ENCODE results near the gene CEP162. TPM values are rescaled to one million over a fixed set of nuclear protein-coding genes. Genes with fewer than 3 reads are reported as not detected.
"Not testable (repeated sequence)": the region's sequence is repeated elsewhere in the genome, so short reads cannot be mapped to it uniquely, and the experiment has no call there.

The CEP162 gene
- total RNA-seq, 2 donors from 2014 or later, result 3.5 to 5.6 TPM

GRCh38 chr6:84253380-84253779 lies 25.9 kb upstream of the CEP162 start:
- Mint-ChIP-seq H3K36me3 (ENCODE audit: insufficient read depth in 2 of 2) (no peaks in the 10 kb centered on the region), H3K4me3 (no peak overlapping the region), H3K9me3 (no peaks in the 10 kb centered on the region), H3K27ac (no peak overlapping the region), H3K4me1 (ENCODE audit: low read depth) (no peaks in the 10 kb centered on the region), H3K27me3 (ENCODE audit: low read depth) (peaks cover 23% of the 10 kb centered on the region)
- no peak for DNase-seq
- no peak for ATAC-seq (replicated peaks in 1 of 2)

- Mint-ChIP-seq H3K36me3 (ENCODE audit: insufficient read depth in 2 of 2) (no peaks in the 10 kb centered on the region), H3K4me3 (no peak overlapping the region), H3K9me3 (no peaks in the 10 kb centered on the region), H3K4me1 (ENCODE audit: low read depth) (no peaks in the 10 kb centered on the region), H3K27ac (no peak overlapping the region), H3K27me3 (ENCODE audit: low read depth) (peaks cover 23% of the 10 kb centered on the region)
- ATAC-seq (replicated peaks in 1 of 2), result no peak
- no peak for DNase-seq
Observed at GRCh38 chr6:84251891-84252539, 24.6 kb upstream of the CEP162 start.

GRCh38 chr6:84249724-84250123 lies 22.3 kb upstream of the CEP162 start:
- Mint-ChIP-seq H3K4me1 (ENCODE audit: low read depth) (no peaks in the 10 kb centered on the region), H3K27me3 (ENCODE audit: low read depth) (peaks cover 10% of the 10 kb centered on the region), H3K4me3 (no peak overlapping the region), H3K36me3 (ENCODE audit: insufficient read depth in 2 of 2) (no peaks in the 10 kb centered on the region), H3K9me3 (no peaks in the 10 kb centered on the region), H3K27ac (no peak overlapping the region)
- ATAC-seq (replicated peaks in 1 of 2), result no peak
- no peak for DNase-seq

GRCh38 chr6:84244416-84245081 lies 17.1 kb upstream of the CEP162 start:
- H3K4me3 Mint-ChIP-seq; H3K36me3 Mint-ChIP-seq (ENCODE audit: insufficient read depth in 2 of 2); ATAC-seq (replicated peaks in 1 of 2); DNase-seq; H3K27me3 Mint-ChIP-seq (ENCODE audit: low read depth); H3K4me1 Mint-ChIP-seq (ENCODE audit: low read depth); H3K27ac Mint-ChIP-seq; H3K9me3 Mint-ChIP-seq: not testable (repeated sequence)

- no peak overlapping the region for H3K4me3 Mint-ChIP-seq
- ATAC-seq (replicated peaks in 1 of 2) (no peak), DNase-seq (no peak)
- no peaks in the 10 kb centered on the region for H3K9me3 Mint-ChIP-seq
- no peaks in the 10 kb centered on the region for H3K36me3 Mint-ChIP-seq (ENCODE audit: insufficient read depth in 2 of 2)
- no peak overlapping the region for H3K27ac Mint-ChIP-seq
- H3K4me1 Mint-ChIP-seq (ENCODE audit: low read depth), result no peaks in the 10 kb centered on the region
- H3K27me3 Mint-ChIP-seq (ENCODE audit: low read depth), result no peaks in the 10 kb centered on the region
Observed at GRCh38 chr6:84243240-84243639, 15.8 kb upstream of the CEP162 start.

GRCh38 chr6:84242265-84242664 lies 14.8 kb upstream of the CEP162 start:
- no peak for ATAC-seq (replicated peaks in 1 of 2)
- Mint-ChIP-seq H3K27me3 (ENCODE audit: low read depth) (peaks cover 8% of the 10 kb centered on the region), H3K4me1 (ENCODE audit: low read depth) (no peaks in the 10 kb centered on the region), H3K36me3 (ENCODE audit: insufficient read depth in 2 of 2) (no peaks in the 10 kb centered on the region), H3K9me3 (no peaks in the 10 kb centered on the region), H3K27ac (no peak overlapping the region), H3K4me3 (no peak overlapping the region)
- no peak for DNase-seq

GRCh38 chr6:84228198-84228543 lies 728 bp upstream of the CEP162 start:
- ATAC-seq (replicated peaks in 1 of 2) (peak in 1 of 2 donors; percentile 2), DNase-seq (no peak)
- H3K4me1 Mint-ChIP-seq (ENCODE audit: low read depth), result peaks cover 24% of the 10 kb centered on the region
- peaks cover 11% of the 10 kb centered on the region for H3K27me3 Mint-ChIP-seq (ENCODE audit: low read depth)
- H3K36me3 Mint-ChIP-seq (ENCODE audit: insufficient read depth in 2 of 2), result no peaks in the 10 kb centered on the region
- H3K4me3 Mint-ChIP-seq, result peak overlapping the region; percentile 99 to 100
- H3K9me3 Mint-ChIP-seq, result no peaks in the 10 kb centered on the region
- H3K27ac Mint-ChIP-seq, result peak overlapping the region; percentile 99

- H3K4me1 Mint-ChIP-seq (ENCODE audit: low read depth), result peaks cover 30% of the 10 kb centered on the region
- H3K4me3 Mint-ChIP-seq, result peak overlapping the region; percentile 99 to 100
- ATAC-seq (replicated peaks in 1 of 2) (peak in 1 of 2 donors; percentile 17), DNase-seq (peak in 1 of 2 donors; percentile 6)
- no peaks in the 10 kb centered on the region for H3K9me3 Mint-ChIP-seq
- peaks cover 5% of the 10 kb centered on the region for H3K27me3 Mint-ChIP-seq (ENCODE audit: low read depth)
- peak overlapping the region; percentile 99 for H3K27ac Mint-ChIP-seq
- no peaks in the 10 kb centered on the region for H3K36me3 Mint-ChIP-seq (ENCODE audit: insufficient read depth in 2 of 2)
Observed at GRCh38 chr6:84227044-84227433, 404 bp downstream of the CEP162 start.

- no peaks in the 10 kb centered on the region for H3K27me3 Mint-ChIP-seq (ENCODE audit: low read depth)
- DNase-seq (no peak), ATAC-seq (replicated peaks in 1 of 2) (no peak)
- no peaks in the 10 kb centered on the region for H3K9me3 Mint-ChIP-seq
- peaks cover 30% of the 10 kb centered on the region for H3K4me1 Mint-ChIP-seq (ENCODE audit: low read depth)
- no peak overlapping the region for H3K4me3 Mint-ChIP-seq
- H3K27ac Mint-ChIP-seq, result peak overlapping the region; percentile 12
- no peaks in the 10 kb centered on the region for H3K36me3 Mint-ChIP-seq (ENCODE audit: insufficient read depth in 2 of 2)
Observed at GRCh38 chr6:84224251-84224650, 3.2 kb downstream of the CEP162 start.

- peaks cover 27% of the 10 kb centered on the region for H3K4me1 Mint-ChIP-seq (ENCODE audit: low read depth)
Observed at GRCh38 chr6:84223608-84224007, 3.8 kb downstream of the CEP162 start.

GRCh38 chr6:84222426-84222825 lies 5.0 kb downstream of the CEP162 start:
- Mint-ChIP-seq H3K4me1 (ENCODE audit: low read depth) (peaks cover 21% of the 10 kb centered on the region), H3K9me3 (no peaks in the 10 kb centered on the region), H3K27me3 (ENCODE audit: low read depth) (no peaks in the 10 kb centered on the region), H3K36me3 (ENCODE audit: insufficient read depth in 2 of 2) (no peaks in the 10 kb centered on the region), H3K27ac (peak overlapping the region; percentile 2), H3K4me3 (peak overlapping the region in 1 of 2 donors; percentile 7)
- DNase-seq, result no peak
- ATAC-seq (replicated peaks in 1 of 2), result peak in 1 of 2 donors; percentile 64

More at GRCh38 chr6:84223608-84224007, 3.8 kb downstream of the CEP162 start:
- not testable (repeated sequence) for H3K27me3 Mint-ChIP-seq (ENCODE audit: low read depth); DNase-seq; H3K36me3 Mint-ChIP-seq (ENCODE audit: insufficient read depth in 2 of 2); H3K9me3 Mint-ChIP-seq; H3K4me3 Mint-ChIP-seq; H3K27ac Mint-ChIP-seq; ATAC-seq (replicated peaks in 1 of 2)

GRCh38 chr6:84220809-84221409 lies 6.5 kb downstream of the CEP162 start:
- H3K4me1 Mint-ChIP-seq (ENCODE audit: low read depth), result peaks cover 10% of the 10 kb centered on the region
- no peak for DNase-seq
- no peak for ATAC-seq (replicated peaks in 1 of 2)
- H3K36me3 Mint-ChIP-seq (ENCODE audit: insufficient read depth in 2 of 2), result no peaks in the 10 kb centered on the region
- H3K27ac Mint-ChIP-seq, result no peak overlapping the region
- H3K9me3 Mint-ChIP-seq, result no peaks in the 10 kb centered on the region
- no peaks in the 10 kb centered on the region for H3K27me3 Mint-ChIP-seq (ENCODE audit: low read depth)
- H3K4me3 Mint-ChIP-seq, result no peak overlapping the region

GRCh38 chr6:84218091-84218490 lies 9.4 kb downstream of the CEP162 start:
- ATAC-seq (replicated peaks in 1 of 2), result no peak
- no peak for DNase-seq
- peaks cover 5% of the 10 kb centered on the region for H3K4me1 Mint-ChIP-seq (ENCODE audit: low read depth)
- H3K4me3 Mint-ChIP-seq, result no peak overlapping the region
- no peaks in the 10 kb centered on the region for H3K9me3 Mint-ChIP-seq
- H3K27me3 Mint-ChIP-seq (ENCODE audit: low read depth), result no peaks in the 10 kb centered on the region
- no peaks in the 10 kb centered on the region for H3K36me3 Mint-ChIP-seq (ENCODE audit: insufficient read depth in 2 of 2)
- H3K27ac Mint-ChIP-seq, result no peak overlapping the region

Data from activated T-cell treated with anti-CD3 and anti-CD28 coated beads, Interleukin-2, amount 50 U/mL, for 72 hours (primary cell).